Measurements from ENCODE around the gene ADRA1B.

Gene ADRA1B

GRCh38 chr5:159899067-159900049 is 16.9 kb upstream of the ADRA1B start:
- no peaks in the 10 kb centered on the region for H3K9me2 ChIP-seq (replicated peaks; ENCODE audit: insufficient read depth, low read length)
- no peaks in the 10 kb centered on the region for H3K79me2 ChIP-seq (ENCODE audit: insufficient read depth, low read length)
- no peaks in the 10 kb centered on the region for H3F3A ChIP-seq (ENCODE audit: insufficient read depth)
- no peak overlapping the region for H3K4me2 ChIP-seq (ENCODE audit: low read depth, low read length, poor library complexity, severe bottlenecking)
- TF ChIP-seq, protein P1, sequence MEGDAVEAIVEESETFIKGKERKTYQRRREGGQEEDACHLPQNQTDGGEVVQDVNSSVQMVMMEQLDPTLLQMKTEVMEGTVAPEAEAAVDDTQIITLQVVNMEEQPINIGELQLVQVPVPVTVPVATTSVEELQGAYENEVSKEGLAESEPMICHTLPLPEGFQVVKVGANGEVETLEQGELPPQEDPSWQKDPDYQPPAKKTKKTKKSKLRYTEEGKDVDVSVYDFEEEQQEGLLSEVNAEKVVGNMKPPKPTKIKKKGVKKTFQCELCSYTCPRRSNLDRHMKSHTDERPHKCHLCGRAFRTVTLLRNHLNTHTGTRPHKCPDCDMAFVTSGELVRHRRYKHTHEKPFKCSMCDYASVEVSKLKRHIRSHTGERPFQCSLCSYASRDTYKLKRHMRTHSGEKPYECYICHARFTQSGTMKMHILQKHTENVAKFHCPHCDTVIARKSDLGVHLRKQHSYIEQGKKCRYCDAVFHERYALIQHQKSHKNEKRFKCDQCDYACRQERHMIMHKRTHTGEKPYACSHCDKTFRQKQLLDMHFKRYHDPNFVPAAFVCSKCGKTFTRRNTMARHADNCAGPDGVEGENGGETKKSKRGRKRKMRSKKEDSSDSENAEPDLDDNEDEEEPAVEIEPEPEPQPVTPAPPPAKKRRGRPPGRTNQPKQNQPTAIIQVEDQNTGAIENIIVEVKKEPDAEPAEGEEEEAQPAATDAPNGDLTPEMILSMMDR (IDR thresholded peaks at IDR 0.05; ENCODE audit: insufficient read depth, low read length, poor library complexity, severe bottlenecking) = no peak
- no peak for TF ChIP-seq EZH2phosphoT487 (conservative IDR thresholded peaks at IDR 0.05; ENCODE audit: low read length)
- no peak overlapping the region for H3K4me3 ChIP-seq (ENCODE audit: insufficient read depth, low read length, poor library complexity, severe bottlenecking)
- H2AFZ ChIP-seq (ENCODE audit: low read depth, low read length, severe bottlenecking) = no peak overlapping the region
- no peaks in the 10 kb centered on the region for H4K20me1 ChIP-seq (ENCODE audit: low read depth, low read length)
- no peaks in the 10 kb centered on the region for H3K9me3 ChIP-seq (ENCODE audit: insufficient read depth, low read length)
- H3K27ac ChIP-seq (ENCODE audit: low read depth, low read length) = no peak overlapping the region
- no peak overlapping the region for H3K9ac ChIP-seq (ENCODE audit: low read length)
- no peaks in the 10 kb centered on the region for H3K36me3 ChIP-seq (ENCODE audit: low read length)
- no peaks in the 10 kb centered on the region for H3K27me3 ChIP-seq (ENCODE audit: low read length)

- H3F3A ChIP-seq (ENCODE audit: insufficient read depth) = no peaks in the 10 kb centered on the region
- no peaks in the 10 kb centered on the region for H3K79me2 ChIP-seq (ENCODE audit: insufficient read depth, low read length)
- no peak overlapping the region for H2AFZ ChIP-seq (ENCODE audit: low read depth, low read length, severe bottlenecking)
- no peak overlapping the region for H3K27ac ChIP-seq (ENCODE audit: low read depth, low read length)
- H3K9ac ChIP-seq (ENCODE audit: low read length) = no peak overlapping the region
- H3K4me3 ChIP-seq (ENCODE audit: insufficient read depth, low read length, poor library complexity, severe bottlenecking) = no peak overlapping the region
- no peaks in the 10 kb centered on the region for H4K20me1 ChIP-seq (ENCODE audit: low read depth, low read length)
- H3K9me2 ChIP-seq (replicated peaks; ENCODE audit: insufficient read depth, low read length) = no peaks in the 10 kb centered on the region
- no peak overlapping the region for H3K4me2 ChIP-seq (ENCODE audit: low read depth, low read length, poor library complexity, severe bottlenecking)
- H3K36me3 ChIP-seq (ENCODE audit: low read length) = no peaks in the 10 kb centered on the region
- H3K9me3 ChIP-seq (ENCODE audit: insufficient read depth, low read length) = no peaks in the 10 kb centered on the region
- no peaks in the 10 kb centered on the region for H3K27me3 ChIP-seq (ENCODE audit: low read length)
- TF ChIP-seq, protein P1 (IDR thresholded peaks at IDR 0.05; ENCODE audit: insufficient read depth, low read length, poor library complexity, severe bottlenecking) = no peak
- TF ChIP-seq EZH2phosphoT487 (conservative IDR thresholded peaks at IDR 0.05; ENCODE audit: low read length) = no peak
Observed at GRCh38 chr5:159901308-159901707, 15.0 kb upstream of the ADRA1B start.

- no peaks in the 10 kb centered on the region for H4K20me1 ChIP-seq (ENCODE audit: low read depth, low read length)
- no peaks in the 10 kb centered on the region for H3K27me3 ChIP-seq (ENCODE audit: low read length)
- H3K4me3 ChIP-seq (ENCODE audit: insufficient read depth, low read length, poor library complexity, severe bottlenecking) = no peak overlapping the region
- H3K9me3 ChIP-seq (ENCODE audit: insufficient read depth, low read length) = no peaks in the 10 kb centered on the region
- no peak for TF ChIP-seq EZH2phosphoT487 (conservative IDR thresholded peaks at IDR 0.05; ENCODE audit: low read length)
- TF ChIP-seq, protein P1 (IDR thresholded peaks at IDR 0.05; ENCODE audit: insufficient read depth, low read length, poor library complexity, severe bottlenecking) = no peak
- H3K27ac ChIP-seq (ENCODE audit: low read depth, low read length) = no peak overlapping the region
- no peaks in the 10 kb centered on the region for H3F3A ChIP-seq (ENCODE audit: insufficient read depth)
- H3K36me3 ChIP-seq (ENCODE audit: low read length) = no peaks in the 10 kb centered on the region
- no peak overlapping the region for H3K4me2 ChIP-seq (ENCODE audit: low read depth, low read length, poor library complexity, severe bottlenecking)
- no peaks in the 10 kb centered on the region for H3K79me2 ChIP-seq (ENCODE audit: insufficient read depth, low read length)
- no peak overlapping the region for H3K9ac ChIP-seq (ENCODE audit: low read length)
- no peaks in the 10 kb centered on the region for H3K9me2 ChIP-seq (replicated peaks; ENCODE audit: insufficient read depth, low read length)
- no peak overlapping the region for H2AFZ ChIP-seq (ENCODE audit: low read depth, low read length, severe bottlenecking)
Observed at GRCh38 chr5:159901772-159902171, 14.5 kb upstream of the ADRA1B start.

Measured in SU-DHL-6 (cell line).